OCI-LY3 (cell line): ENCODE measurements around the gene C3orf20.

Experiments used
- H2AFZ ChIP-seq: fragments of 200-600, 300-600 bp; shearing (Covaris generic); 2 replicates; pipeline ENCODE4 v1.6.0; 2014; ENCODE audit warnings: antibody characterized with exemption, low read depth, low read length
- H3K27ac ChIP-seq: fragments of 200-600, 300-600 bp; sonication (generic); 2 replicates; pipeline ENCODE4 v1.5.1; 2014; ENCODE audit warnings: mild to moderate bottlenecking, low read length, moderate library complexity, mixed read lengths
- H3K27me3 ChIP-seq: fragments of 200-600, 300-600 bp; sonication (generic); 2 replicates; pipeline ENCODE4 v1.6.1; 2014; ENCODE audit warnings: low read depth, low read length, mixed read lengths
- H3K36me3 ChIP-seq: fragments of 200-600, 300-600 bp; sonication (generic); replicated peaks from 2 replicates; pipeline ENCODE3; 2014; ENCODE audit warnings: low read depth, low read length, mixed read lengths
- H3K4me1 ChIP-seq: fragments of 300-600, 200-600 bp; sonication (generic); 2 replicates; pipeline ENCODE4 v1.6.1; 2014; ENCODE audit warnings: low read length, mixed read lengths
- H3K4me2 ChIP-seq: fragments of 200-600, 300-600 bp; sonication (generic); 2 replicates; pipeline ENCODE4 v1.6.1; 2014; ENCODE audit warnings: low read length, mixed read lengths
- H3K4me3 ChIP-seq: fragments of 300-600, 200-600 bp; sonication (generic); 2 replicates; pipeline ENCODE4 v1.5.1; 2014; ENCODE audit warnings: antibody characterized with exemption, mild to moderate bottlenecking, low read length, moderate library complexity
- H3K79me2 ChIP-seq: fragments of 300-600, 200-600 bp; shearing (Covaris generic); 2 replicates; pipeline ENCODE4 v1.6.1; 2014; ENCODE audit warnings: mild to moderate bottlenecking, low read length, mixed read lengths
- H3K9ac ChIP-seq: fragments of 300-600, 200-600 bp; shearing (Covaris generic); 2 replicates; pipeline ENCODE4 v1.6.0; 2014; ENCODE audit warnings: mild to moderate bottlenecking, low read length, moderate library complexity
- H3K9me3 ChIP-seq: fragments of 200-600, 300-600 bp; shearing (Covaris generic); 2 replicates; pipeline ENCODE4 v1.6.1; 2014; ENCODE audit warnings: low read length, mixed read lengths; ENCODE audit not compliant: insufficient read depth
- H4K20me1 ChIP-seq: fragments of 200-600, 300-600 bp; sonication (generic); 2 replicates; pipeline ENCODE4 v1.6.1; 2016; ENCODE audit warnings: low read length, mixed read lengths; ENCODE audit not compliant: insufficient read depth
- EZH2phosphoT487 ChIP-seq: fragments of 200-600 bp; shearing (Covaris generic); IDR thresholded peaks from 2 replicates; pipeline ENCODE4 v1.6.1; 2018; ENCODE audit warnings: antibody characterized with exemption, mixed run types, low read depth
- TF ChIP-seq, protein P1 (sequence below): fragments of 200-600, 300-600 bp; sonication (generic); IDR thresholded peaks from 2 replicates; pipeline ENCODE4 v1.5.1; 2014; ENCODE audit warnings: antibody characterized with exemption, low read length, low read depth

Gene C3orf20

DNA sequence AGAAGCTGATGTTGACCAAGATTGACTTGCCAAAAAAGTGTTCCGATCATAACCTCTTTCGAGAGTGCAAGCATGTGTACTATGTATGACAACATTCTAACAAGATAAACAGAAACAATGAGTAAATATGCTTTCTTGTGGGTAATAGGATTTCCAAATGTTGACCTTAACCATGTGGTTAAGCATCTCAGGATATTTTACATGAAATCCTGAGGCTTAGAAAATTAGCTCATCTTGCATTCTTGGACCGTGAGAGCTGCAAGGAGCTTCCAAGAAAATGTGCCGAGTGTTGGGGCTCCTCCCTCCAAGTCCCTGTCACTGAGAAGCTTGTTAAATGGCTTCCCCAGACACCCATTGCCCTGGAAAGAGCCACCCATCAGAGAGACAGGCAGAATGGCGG lies 50.1 kb downstream of the C3orf20 start:
- H3K9me3 ChIP-seq: no peaks in the 10 kb centered on the region
- TF ChIP-seq, protein P1, sequence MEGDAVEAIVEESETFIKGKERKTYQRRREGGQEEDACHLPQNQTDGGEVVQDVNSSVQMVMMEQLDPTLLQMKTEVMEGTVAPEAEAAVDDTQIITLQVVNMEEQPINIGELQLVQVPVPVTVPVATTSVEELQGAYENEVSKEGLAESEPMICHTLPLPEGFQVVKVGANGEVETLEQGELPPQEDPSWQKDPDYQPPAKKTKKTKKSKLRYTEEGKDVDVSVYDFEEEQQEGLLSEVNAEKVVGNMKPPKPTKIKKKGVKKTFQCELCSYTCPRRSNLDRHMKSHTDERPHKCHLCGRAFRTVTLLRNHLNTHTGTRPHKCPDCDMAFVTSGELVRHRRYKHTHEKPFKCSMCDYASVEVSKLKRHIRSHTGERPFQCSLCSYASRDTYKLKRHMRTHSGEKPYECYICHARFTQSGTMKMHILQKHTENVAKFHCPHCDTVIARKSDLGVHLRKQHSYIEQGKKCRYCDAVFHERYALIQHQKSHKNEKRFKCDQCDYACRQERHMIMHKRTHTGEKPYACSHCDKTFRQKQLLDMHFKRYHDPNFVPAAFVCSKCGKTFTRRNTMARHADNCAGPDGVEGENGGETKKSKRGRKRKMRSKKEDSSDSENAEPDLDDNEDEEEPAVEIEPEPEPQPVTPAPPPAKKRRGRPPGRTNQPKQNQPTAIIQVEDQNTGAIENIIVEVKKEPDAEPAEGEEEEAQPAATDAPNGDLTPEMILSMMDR: no peak
- no peak for TF ChIP-seq EZH2phosphoT487
- H3K4me2 ChIP-seq: no peak overlapping the region
- H3K4me1 ChIP-seq: no peaks in the 10 kb centered on the region
- no peak overlapping the region for H3K27ac ChIP-seq
- no peak overlapping the region for H3K9ac ChIP-seq
- H4K20me1 ChIP-seq: no peaks in the 10 kb centered on the region
- no peaks in the 10 kb centered on the region for H3K36me3 ChIP-seq
- H2AFZ ChIP-seq: no peak overlapping the region
- no peak overlapping the region for H3K4me3 ChIP-seq
- no peaks in the 10 kb centered on the region for H3K79me2 ChIP-seq
- H3K27me3 ChIP-seq: no peaks in the 10 kb centered on the region

DNA sequence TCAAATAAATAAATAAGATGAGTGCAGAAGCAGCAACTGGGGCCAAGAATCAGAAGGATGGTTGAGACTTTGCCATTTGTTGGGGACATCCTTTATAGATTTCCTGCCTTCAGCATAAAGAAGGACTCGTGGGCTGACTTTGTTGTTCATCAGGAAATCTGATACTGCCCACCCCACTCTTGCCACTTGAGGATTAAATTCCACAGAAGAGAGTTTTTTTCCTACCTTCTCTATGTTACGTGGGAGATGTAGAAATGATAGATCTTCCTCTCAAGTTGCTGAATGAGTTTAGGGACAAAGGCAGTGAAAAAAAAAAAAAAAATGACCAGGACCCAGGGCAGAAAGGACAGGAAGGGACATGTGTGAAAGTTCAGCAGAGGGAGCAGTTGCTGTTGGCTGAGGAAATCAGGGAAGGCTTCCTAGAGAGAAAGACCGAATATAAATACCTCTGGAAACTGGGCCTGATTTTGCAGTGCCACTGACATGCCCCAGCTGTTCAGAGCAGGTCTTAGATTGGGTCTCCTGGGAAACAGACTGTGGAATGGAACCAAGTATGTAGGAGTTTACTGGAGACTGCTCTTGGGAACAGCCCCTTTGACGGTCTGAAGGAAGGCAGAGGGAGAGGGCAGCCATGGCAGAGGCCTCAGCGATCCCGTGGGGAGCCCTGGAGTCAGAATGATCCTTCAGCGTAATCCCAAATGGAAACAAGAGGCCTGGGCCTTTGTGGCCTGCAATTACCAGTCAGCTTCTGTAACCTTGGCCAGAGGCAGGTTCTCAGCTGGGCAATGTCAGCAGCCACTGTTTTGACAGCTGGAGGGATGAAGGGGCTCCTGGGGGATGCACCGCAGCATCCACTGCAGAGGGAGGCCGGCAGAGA lies 50.9 kb downstream of the C3orf20 start:
- no peak for TF ChIP-seq EZH2phosphoT487
- TF ChIP-seq, protein P1: no peak
- Histone ChIP-seq H3K27me3 (no peaks in the 10 kb centered on the region), H2AFZ (no peak overlapping the region), H3K4me1 (no peaks in the 10 kb centered on the region), H4K20me1 (no peaks in the 10 kb centered on the region), H3K4me3 (no peak overlapping the region), H3K4me2 (no peak overlapping the region), H3K9me3 (no peaks in the 10 kb centered on the region), H3K36me3 (no peaks in the 10 kb centered on the region), H3K27ac (no peak overlapping the region), H3K79me2 (no peaks in the 10 kb centered on the region), H3K9ac (no peak overlapping the region)

DNA sequence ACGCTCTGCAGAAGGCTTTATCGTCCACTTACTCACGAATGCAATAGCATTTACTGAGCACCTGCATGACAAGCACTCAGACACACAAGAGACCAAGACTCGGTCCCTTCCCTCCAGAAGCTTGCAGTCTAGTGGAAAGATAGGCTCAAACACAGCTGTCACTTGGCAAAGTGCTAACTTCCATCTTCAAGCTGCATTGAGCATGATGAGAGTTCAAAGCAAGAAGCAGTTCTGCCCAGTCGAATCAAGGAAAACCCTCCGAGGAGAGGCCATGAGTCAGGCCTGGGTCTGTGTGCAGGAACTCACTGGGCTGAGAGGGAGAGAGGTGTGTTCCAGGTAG lies 51.5 kb downstream of the C3orf20 start:
- Histone ChIP-seq H3K27ac (no peak overlapping the region), H4K20me1 (no peaks in the 10 kb centered on the region), H3K4me2 (no peak overlapping the region), H3K9me3 (no peaks in the 10 kb centered on the region), H3K27me3 (0 out of 2 replicates have a peak, but pooled peaks cover 2% of the 10 kb centered on the region), H3K4me1 (no peaks in the 10 kb centered on the region), H3K79me2 (no peaks in the 10 kb centered on the region), H3K4me3 (no peak overlapping the region), H3K9ac (no peak overlapping the region), H2AFZ (no peak overlapping the region), H3K36me3 (no peaks in the 10 kb centered on the region)
- no peak for TF ChIP-seq EZH2phosphoT487
- TF ChIP-seq, protein P1: no peak

DNA sequence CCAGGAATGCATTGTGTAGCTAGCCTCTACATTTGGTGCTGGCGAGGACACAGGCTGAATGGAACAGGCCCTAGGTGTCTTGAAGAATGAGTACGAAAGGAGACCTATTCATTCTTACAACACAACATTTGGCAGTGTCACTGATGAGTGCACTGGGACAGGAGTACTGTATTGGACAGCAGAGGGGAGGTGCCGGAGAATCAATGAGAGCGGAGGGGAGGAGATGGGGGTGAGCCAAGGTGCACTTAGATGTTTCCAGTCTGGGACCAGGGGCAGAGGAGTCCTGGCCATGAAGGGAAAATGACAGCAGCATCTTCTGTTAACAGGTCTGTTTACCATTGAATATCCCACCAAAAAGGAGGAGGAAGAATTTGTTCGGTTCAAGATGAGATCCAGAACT lies 53.2 kb downstream of the C3orf20 start:
- no peak overlapping the region for H2AFZ ChIP-seq
- 0 out of 2 replicates have a peak, but pooled peaks cover 5% of the 10 kb centered on the region for H3K27me3 ChIP-seq
- no peak overlapping the region for H3K4me3 ChIP-seq
- H3K79me2 ChIP-seq: no peaks in the 10 kb centered on the region
- TF ChIP-seq EZH2phosphoT487: no peak
- TF ChIP-seq, protein P1: no peak
- no peaks in the 10 kb centered on the region for H3K9me3 ChIP-seq
- no peaks in the 10 kb centered on the region for H3K4me1 ChIP-seq
- no peak overlapping the region for H3K9ac ChIP-seq
- no peak overlapping the region for H3K27ac ChIP-seq
- H4K20me1 ChIP-seq: no peaks in the 10 kb centered on the region
- no peaks in the 10 kb centered on the region for H3K36me3 ChIP-seq
- no peak overlapping the region for H3K4me2 ChIP-seq
